ENCODE data around the gene VGF.
"Not testable (repeated sequence)": the region's sequence is repeated elsewhere in the genome, so short reads cannot be mapped to it uniquely, and the experiment has no call there.

The VGF gene

GRCh38 chr7:101134399-101134980 lies 30.9 kb downstream of the VGF start:
- no peak for DNase-seq (ENCODE audit: low read depth)

DNA sequence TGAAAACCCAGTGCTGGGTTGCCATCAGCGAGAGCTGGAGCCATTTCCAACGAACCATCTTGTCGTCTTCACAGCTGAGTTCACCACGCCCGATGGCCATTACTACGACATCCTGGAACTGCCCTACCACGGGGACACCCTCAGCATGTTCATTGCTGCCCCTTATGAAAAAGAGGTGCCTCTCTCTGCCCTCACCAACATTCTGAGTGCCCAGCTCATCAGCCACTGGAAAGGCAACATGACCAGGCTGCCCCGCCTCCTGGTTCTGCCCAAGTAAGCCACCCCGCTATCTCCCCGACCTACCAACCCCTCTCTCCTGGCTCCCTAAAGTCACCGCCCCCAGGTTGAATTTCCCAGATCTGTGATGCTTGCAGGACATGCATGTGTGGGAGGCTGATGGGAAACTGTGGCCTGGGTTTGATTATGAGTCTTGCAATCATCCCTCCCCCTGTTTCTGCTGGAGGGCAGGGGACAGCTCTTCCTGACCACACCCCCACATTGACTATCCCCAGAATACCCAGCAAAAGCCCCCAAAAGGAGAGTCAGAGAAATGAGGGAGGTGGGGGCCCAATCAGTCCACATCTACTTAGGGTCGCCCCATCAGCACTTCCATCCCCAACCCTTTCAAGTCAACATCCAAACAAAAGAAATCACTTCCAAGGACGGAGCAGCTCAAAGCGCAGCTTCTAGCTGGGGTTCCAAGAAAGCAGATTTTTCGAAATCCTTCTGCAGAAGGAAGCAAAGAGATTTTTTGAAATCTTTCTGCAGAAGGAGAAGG lies 31.6 kb downstream of the VGF start:
- no peak for DNase-seq (ENCODE audit: low read depth)

- DNase-seq (ENCODE audit: low read depth) = not testable (repeated sequence)
Observed at GRCh38 chr7:101132626-101133600, 32.5 kb downstream of the VGF start.

DNA sequence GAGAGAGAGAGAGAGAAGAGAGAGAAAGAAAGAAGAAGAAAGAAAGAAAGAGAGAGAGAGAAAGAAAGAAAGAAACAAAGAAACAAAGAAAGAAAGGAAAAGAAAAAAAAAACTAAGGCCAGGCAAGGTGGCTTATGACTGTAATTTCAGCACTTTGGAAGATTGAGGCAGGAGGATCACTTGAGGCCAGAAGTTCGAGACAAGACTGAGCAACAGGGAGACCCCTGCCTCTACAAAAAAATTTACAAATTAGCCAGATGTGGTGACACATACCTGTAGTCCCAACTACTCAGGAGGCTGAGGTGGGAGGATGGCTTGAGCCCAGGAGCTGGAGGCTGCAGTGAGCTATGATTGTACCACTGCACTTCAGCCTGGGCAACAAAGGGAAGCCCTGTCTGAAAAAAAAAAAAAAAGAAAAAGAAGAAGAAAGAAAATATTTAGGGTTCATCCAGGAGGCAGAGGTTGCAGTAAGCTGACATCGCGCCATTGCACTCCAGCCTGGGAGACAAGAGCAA lies 35.7 kb downstream of the VGF start:
- no peak for DNase-seq (ENCODE audit: low read depth)

DNA sequence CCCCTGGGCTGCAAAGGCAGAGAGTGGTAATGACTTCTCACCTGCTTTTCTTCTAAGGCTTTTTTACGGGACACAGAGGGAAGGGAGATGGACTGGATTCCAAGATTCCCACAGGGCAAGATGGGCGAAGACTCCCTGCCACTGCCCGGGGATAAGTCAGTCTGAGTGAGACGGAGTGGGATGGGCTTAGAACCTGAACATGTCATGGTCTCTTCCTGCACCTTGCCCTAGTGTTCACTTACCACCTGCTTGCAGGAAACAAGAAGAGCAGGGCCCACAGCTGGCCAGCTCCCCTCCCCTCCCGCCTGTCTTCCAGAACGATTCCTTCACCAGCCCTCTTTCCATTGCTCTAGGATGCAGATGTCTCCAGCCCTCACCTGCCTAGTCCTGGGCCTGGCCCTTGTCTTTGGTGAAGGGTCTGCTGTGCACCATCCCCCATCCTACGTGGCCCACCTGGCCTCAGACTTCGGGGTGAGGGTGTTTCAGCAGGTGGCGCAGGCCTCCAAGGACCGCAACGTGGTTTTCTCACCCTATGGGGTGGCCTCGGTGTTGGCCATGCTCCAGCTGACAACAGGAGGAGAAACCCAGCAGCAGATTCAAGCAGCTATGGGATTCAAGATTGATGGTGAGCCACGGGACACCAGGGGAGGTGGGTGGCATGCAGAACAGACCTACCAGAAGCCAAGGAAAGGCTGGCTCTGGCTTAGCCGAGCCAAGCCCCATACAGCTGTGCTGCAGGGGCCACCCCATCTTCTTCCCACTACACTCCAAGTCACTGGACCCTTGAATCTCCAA lies 37.1 kb downstream of the VGF start:
- no peak for DNase-seq (ENCODE audit: low read depth)

DNA sequence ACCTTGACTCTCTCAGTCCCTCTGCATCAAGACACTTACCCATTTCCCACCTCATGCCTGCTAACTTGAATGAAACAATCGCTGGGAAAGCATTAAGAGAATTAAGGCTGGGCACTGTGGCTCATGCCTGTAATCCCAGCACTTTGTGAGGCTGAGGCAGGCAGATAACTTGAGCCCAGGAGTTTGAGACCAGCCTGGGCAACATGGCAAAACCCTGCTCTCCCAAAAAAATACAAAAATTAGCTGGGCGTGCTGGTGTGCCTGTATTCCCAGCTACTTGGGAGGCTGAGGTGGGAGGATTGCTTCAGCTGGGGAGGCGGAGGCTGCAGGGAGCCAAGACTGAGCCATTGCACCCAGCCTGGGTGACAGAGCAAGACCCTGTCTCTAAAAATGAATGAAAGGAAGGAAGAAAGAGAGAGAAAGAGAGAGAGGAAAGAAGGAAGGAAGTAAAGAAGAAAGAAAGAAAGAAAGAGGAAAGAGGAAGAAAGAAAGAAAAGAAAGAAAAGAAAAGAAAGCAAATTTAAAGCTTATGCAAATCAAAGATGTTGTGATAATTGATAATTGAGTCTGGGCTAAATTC lies 37.8 kb downstream of the VGF start:
- no peak for DNase-seq (ENCODE audit: low read depth)

DNA sequence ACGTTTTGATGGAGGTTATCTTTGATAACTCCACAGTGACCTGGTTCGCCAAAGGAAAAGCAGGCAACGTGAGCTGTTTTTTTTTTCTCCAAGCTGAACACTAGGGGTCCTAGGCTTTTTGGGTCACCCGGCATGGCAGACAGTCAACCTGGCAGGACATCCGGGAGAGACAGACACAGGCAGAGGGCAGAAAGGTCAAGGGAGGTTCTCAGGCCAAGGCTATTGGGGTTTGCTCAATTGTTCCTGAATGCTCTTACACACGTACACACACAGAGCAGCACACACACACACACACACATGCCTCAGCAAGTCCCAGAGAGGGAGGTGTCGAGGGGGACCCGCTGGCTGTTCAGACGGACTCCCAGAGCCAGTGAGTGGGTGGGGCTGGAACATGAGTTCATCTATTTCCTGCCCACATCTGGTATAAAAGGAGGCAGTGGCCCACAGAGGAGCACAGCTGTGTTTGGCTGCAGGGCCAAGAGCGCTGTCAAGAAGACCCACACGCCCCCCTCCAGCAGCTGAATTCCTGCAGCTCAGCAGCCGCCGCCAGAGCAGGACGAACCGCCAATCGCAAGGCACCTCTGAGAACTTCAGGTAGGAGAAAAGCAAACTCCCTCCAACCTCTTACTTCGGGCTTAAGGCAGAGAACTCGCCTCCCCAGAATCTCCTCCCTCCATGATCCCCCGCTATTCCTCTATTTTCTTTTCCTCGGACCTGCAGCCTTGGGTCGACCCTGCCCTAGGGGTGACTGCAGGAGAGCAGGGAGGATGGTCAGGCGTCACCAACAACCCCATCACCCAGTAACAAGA lies 38.5 kb downstream of the VGF start, which contains the start of gene SERPINE1:
SERPINE1 (plus strand) TSS at position 454 of the 809 bp plus-strand sequence. CDS start 1,290 bp downstream, outside the sequence.
- DNase-seq (ENCODE audit: low read depth) = peak; percentile 91

DNA sequence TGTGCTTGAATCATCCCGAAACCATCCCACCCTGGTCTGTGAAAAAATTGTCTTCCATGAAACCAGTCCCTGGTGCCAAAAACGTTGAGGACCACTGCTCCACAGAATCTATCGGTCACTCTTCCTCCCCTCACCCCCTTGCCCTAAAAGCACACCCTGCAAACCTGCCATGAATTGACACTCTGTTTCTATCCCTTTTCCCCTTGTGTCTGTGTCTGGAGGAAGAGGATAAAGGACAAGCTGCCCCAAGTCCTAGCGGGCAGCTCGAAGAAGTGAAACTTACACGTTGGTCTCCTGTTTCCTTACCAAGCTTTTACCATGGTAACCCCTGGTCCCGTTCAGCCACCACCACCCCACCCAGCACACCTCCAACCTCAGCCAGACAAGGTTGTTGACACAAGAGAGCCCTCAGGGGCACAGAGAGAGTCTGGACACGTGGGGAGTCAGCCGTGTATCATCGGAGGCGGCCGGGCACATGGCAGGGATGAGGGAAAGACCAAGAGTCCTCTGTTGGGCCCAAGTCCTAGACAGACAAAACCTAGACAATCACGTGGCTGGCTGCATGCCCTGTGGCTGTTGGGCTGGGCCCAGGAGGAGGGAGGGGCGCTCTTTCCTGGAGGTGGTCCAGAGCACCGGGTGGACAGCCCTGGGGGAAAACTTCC lies 39.2 kb downstream of the VGF start:
- no peak for DNase-seq (ENCODE audit: low read depth)

- no peak for DNase-seq (ENCODE audit: low read depth)
Observed at GRCh38 chr7:101124376-101125056, 40.9 kb downstream of the VGF start.

- no peak for DNase-seq (ENCODE audit: low read depth)
Observed at GRCh38 chr7:101123703-101124068, 41.7 kb downstream of the VGF start.

GRCh38 chr7:101122933-101123702 lies 42.3 kb downstream of the VGF start:
- no peak for DNase-seq (ENCODE audit: low read depth)

GRCh38 chr7:101121991-101122932 lies 43.1 kb downstream of the VGF start:
- DNase-seq (ENCODE audit: low read depth) = peak; percentile 87

- DNase-seq (ENCODE audit: low read depth) = not testable (repeated sequence)
Observed at GRCh38 chr7:101121631-101121990, 43.8 kb downstream of the VGF start.

DNA sequence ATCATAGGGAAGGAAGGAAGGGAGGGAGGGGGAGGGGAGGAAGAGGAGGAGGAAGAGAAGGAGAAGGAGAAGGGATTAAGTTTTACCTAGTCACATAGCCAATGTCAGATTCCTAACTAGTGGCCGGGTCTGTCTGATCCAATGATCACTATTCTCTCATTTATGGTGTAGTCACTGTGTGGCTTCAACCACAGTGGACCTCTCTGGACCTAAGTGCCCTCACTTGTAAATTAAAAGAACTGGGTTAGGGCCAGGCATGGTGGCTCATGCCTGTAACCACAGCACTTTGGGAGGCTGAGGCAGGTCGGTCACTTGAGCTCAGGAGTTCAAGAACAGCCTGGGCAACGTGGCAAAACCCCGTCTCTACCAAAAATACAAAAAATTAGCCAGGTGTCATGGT lies 45.1 kb downstream of the VGF start:
- no peak for DNase-seq (ENCODE audit: low read depth)

GRCh38 chr7:101119876-101120275 lies 45.5 kb downstream of the VGF start:
- DNase-seq (ENCODE audit: low read depth) = no peak

DNA sequence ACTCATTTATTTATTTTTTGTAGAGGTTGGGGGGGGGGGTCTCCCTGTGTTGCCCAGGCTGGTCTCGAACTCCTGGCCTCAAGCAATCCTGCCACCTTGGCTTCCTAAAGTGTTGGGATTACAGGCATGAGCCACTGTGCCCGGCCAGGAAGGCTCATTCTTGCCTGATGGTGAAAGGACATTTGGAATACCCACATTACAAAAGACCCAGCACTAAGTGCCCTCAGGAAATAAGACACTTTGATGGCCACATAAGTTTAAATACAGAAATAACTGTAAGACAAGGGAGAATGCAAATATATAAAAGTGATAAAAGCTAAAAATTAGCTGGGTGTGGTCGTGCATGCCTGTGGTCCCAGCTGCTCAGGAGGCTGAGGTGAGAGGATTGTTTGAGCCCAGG lies 46.5 kb downstream of the VGF start:
- no peak for DNase-seq (ENCODE audit: low read depth)

GRCh38 chr7:101116898-101117297 lies 48.5 kb downstream of the VGF start:
- DNase-seq (ENCODE audit: low read depth) = no peak

All from HS-5 (cell line).